Cardiac muscle cell (in vitro differentiated cells and primary cell): Measurements from ENCODE around the gene COL23A1. TPM values are rescaled to one million over a fixed set of nuclear protein-coding genes. Genes with fewer than 3 reads are reported as not detected.

Source experiments
- DNase-seq, 2 donors: peaks; one replicate each; pipeline versions ENCODE4 v3.0.0 to v3.0.0-alpha.2; 2010 to 2017; ENCODE audit warnings: low read depth in 1 of 2, low spot score in 1 of 2
- H3K27ac ChIP-seq: fragments of 200-600 bp; sonication (generic); 2 replicates; pipeline ENCODE4 v1.5.1; 2016
- H3K27me3 ChIP-seq: fragments of 200-600 bp; sonication (generic); 2 replicates; pipeline ENCODE4 v1.6.0; 2016; ENCODE audit warnings: control low read depth
- H3K36me3 ChIP-seq: fragments of 200-600 bp; sonication (generic); 2 replicates; pipeline ENCODE4 v1.5.1; 2016; ENCODE audit warnings: control low read depth
- H3K4me1 ChIP-seq: fragments of 200-600 bp; sonication (generic); 2 replicates; pipeline ENCODE4 v1.8.1; 2017; ENCODE audit warnings: low read depth, mild to moderate bottlenecking, mixed run types
- H3K4me3 ChIP-seq: fragments of 200-600 bp; sonication (generic); 2 replicates; pipeline ENCODE4 v1.5.1; 2016; ENCODE audit warnings: mild to moderate bottlenecking
- H3K9me3 ChIP-seq: fragments of 200-600 bp; sonication (generic); 2 replicates; pipeline ENCODE4 v1.5.1; 2017; ENCODE audit warnings: low read depth, mild to moderate bottlenecking, control low read depth
- CTCF ChIP-seq: IDR thresholded peaks from 2 replicates; pipeline ENCODE4 v1.5.1; 2012; ENCODE audit warnings: low read depth, mild to moderate bottlenecking, low read length
- polyA plus RNA-seq: library from polyadenylated mRNA; unstranded; fragments of >200 nt; fragmentation: Nextera tagmentation; extraction: Ambion mirVana; gene quantifications from 2 replicates; pipeline ENCODE4 v1.2.1, GENCODE V29; 2016
- total RNA-seq: library from RNA; depleted of rRNA; stranded (reverse); fragments of >200 nt; gene quantifications from 2 replicates; pipeline ENCODE4 v1.2.3, GENCODE V29; 2016

Gene COL23A1
- total and polyA plus RNA-seq, 2 experiments from 2014 or later: 28.9 to 43.0 TPM

DNA sequence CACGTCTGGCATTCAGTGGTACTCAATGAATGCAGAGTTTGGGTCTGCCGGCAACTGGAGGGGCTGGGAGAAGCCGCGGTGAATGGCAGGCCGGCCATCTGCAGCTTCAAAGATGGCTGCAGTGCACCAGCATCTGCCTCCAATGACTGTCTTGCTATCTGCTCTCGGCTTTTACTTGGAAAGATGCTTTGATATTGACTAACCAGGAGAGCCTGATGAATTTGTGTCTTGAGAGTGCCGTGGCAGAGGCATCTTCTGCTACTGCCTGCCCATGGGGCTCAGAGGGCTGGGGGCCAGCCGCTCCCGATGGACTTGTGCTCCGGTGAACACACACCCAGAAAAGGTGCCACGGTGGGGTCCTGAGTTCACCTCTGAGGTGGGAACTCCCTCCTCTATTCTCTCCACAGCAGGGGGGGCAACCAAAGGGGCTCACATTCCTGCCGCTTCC lies 164.5 kb downstream of the COL23A1 start:
- H3K27ac ChIP-seq: no peak overlapping the region
- H3K9me3 ChIP-seq: no peaks in the 10 kb centered on the region
- DNase-seq: no peak
- H3K4me3 ChIP-seq: no peak overlapping the region
- H3K27me3 ChIP-seq: no peaks in the 10 kb centered on the region
- H3K4me1 ChIP-seq: peaks cover 40% of the 10 kb centered on the region
- no peak for TF ChIP-seq CTCF
- H3K36me3 ChIP-seq: no peaks in the 10 kb centered on the region

- H3K27ac ChIP-seq: peak overlapping the region; percentile 71
- no peak for DNase-seq
Measured at GRCh38 chr5:178424810-178425177, 165.4 kb downstream of the COL23A1 start.

DNA sequence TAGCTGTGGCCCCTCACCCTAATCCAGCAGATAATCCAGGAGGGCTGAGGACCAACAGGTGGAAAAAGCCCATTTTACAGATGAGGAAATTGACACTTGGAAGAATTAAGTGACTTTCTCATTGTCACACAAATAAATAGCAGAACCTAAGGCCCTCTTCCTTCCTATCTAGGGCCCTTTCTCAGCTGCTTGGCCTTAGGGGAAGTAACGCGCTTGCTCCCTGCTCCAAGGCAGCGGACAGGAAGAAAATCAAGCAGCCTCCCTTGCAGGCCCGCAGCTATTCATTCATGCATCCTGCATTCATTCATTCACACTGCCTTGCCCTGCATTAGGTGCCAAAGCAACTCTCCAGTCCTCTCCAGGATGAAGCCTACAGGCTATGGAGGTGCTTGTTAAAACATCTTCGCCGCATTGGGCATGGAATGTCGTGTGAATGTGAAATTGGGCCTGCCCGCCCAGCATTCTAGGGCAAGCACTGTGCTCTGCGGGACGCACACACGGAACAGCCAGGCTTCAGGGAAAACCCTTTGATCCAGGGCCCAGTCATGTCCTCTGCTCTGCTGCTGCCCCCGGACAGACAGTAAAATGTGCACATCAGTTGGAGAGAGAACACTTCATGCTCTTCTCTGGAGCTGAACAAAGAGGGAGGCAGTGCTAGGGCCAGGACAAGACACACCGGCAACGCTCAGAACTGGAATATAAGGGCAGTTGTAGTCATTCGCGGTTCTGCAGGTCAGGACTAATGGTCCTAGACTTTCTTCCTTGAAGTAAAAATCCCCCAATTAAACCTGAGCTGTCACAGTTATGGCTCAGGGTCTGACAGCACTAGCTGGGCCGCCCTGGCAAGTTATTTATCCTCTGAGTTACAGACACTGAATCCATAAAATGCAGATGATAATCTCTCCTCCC lies 166.0 kb downstream of the COL23A1 start:
- no peak for TF ChIP-seq CTCF
- no peaks in the 10 kb centered on the region for H3K27me3 ChIP-seq
- no peak for DNase-seq
- no peaks in the 10 kb centered on the region for H3K9me3 ChIP-seq
- H3K4me1 ChIP-seq: peaks cover 49% of the 10 kb centered on the region
- H3K27ac ChIP-seq: peak overlapping the region; percentile 71
- H3K4me3 ChIP-seq: no peak overlapping the region
- no peaks in the 10 kb centered on the region for H3K36me3 ChIP-seq

More at GRCh38 chr5:178424810-178425177, 165.4 kb downstream of the COL23A1 start:
- Histone ChIP-seq H3K27me3 (no peaks in the 10 kb centered on the region), H3K4me1 (peaks cover 45% of the 10 kb centered on the region), H3K4me3 (no peak overlapping the region), H3K9me3 (no peaks in the 10 kb centered on the region), H3K36me3 (no peaks in the 10 kb centered on the region)
- TF ChIP-seq CTCF: no peak

DNA sequence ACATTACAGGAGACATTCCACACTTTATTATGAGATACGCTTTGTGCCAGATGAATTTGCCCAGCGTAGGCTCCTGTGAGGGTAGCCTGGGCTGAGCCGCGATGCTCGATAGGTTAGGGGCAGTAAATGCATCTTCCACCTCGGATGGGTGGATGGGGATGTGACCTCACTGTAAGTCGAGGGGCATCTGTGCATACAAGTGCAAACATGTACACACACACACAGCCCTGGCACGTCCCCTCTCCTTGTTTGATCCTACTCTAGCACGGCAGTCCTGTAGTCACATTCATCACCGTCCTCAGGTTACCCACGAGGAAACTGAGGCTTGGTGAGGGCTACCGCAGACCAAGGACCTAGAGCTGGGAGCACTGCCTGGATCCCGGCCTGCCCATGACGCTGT lies 166.8 kb downstream of the COL23A1 start:
- TF ChIP-seq CTCF: no peak
- Histone ChIP-seq H3K27ac (no peak overlapping the region), H3K4me1 (peaks cover 44% of the 10 kb centered on the region), H3K9me3 (no peaks in the 10 kb centered on the region), H3K4me3 (no peak overlapping the region), H3K36me3 (no peaks in the 10 kb centered on the region), H3K27me3 (no peaks in the 10 kb centered on the region)
- no peak for DNase-seq

GRCh38 chr5:178422400-178422775 lies 167.8 kb downstream of the COL23A1 start:
- H3K4me3 ChIP-seq: no peak overlapping the region
- H3K9me3 ChIP-seq: no peaks in the 10 kb centered on the region
- TF ChIP-seq CTCF: no peak
- peaks cover 38% of the 10 kb centered on the region for H3K4me1 ChIP-seq
- H3K36me3 ChIP-seq: no peaks in the 10 kb centered on the region
- H3K27ac ChIP-seq: peak overlapping the region; percentile 82
- peak in 1 of 2 donors; percentile 59 for DNase-seq
- H3K27me3 ChIP-seq: no peaks in the 10 kb centered on the region
